A549 (cell line): ENCODE measurements around the gene SERINC5. TPM values are rescaled to one million over a fixed set of nuclear protein-coding genes. Genes with fewer than 3 reads are reported as not detected.

Experiments used
- ATAC-seq, 2 experiments: fragments of 200-7000 bp in 1 of 2; fragments of >200 bp in 1 of 2; cut with Nextera tagmentation in 1 of 2; cut with Tn5 transposase in 1 of 2; 3 replicates each; pipeline versions ENCODE4 v1.8.0 to v1.9.1; 2018 to 2020; ENCODE audit warnings: mild to moderate bottlenecking in 1 of 2, moderate library complexity in 1 of 2
- CTCF ChIA-PET: fragments of 300-600 bp; sonication (Branson Sonifier 250); formaldehyde crosslinking; extraction: SDS; loops from one replicate; lab custom pipeline; 2021; ENCODE audit warnings: antibody characterized with exemption, inconsistent platforms; lab: Yijun Ruan, JAX
- POLR2A ChIA-PET: fragments of 350-600 bp; formaldehyde crosslinking; extraction: SDS; loops from one replicate; lab custom pipeline; 2021; ENCODE audit warnings: antibody characterized with exemption, inconsistent platforms; lab: Yijun Ruan, JAX
- DNase-seq, 2 experiments: peaks; one replicate each; pipeline versions ENCODE4 v3.0.0 to v3.0.0-alpha.2; 2011 to 2016; ENCODE audit warnings: low read depth in 1 of 2, low spot score in 1 of 2
- FAIRE-seq: peaks from 2 replicates; lab custom pipeline; 2011; peaks lifted over from hg19 to GRCh38; lab: Jason Lieb, UNC
- H3K27ac ChIP-seq, 2 experiments: fragments of >200 bp; sonication (Bioruptor Twin); formaldehyde crosslinking; 3 replicates each; pipeline ENCODE4 v1.5.1; 2016 to 2017
- H3K4me1 ChIP-seq: fragments of >200 bp; sonication (Bioruptor Twin); formaldehyde crosslinking; 3 replicates; pipeline ENCODE4 v1.6.1; 2016
- H3K4me2 ChIP-seq: fragments of >200 bp; sonication (Bioruptor Twin); formaldehyde crosslinking; 3 replicates; pipeline ENCODE4 v1.6.1; 2016
- H3K4me3 ChIP-seq: fragments of >200 bp; sonication (Bioruptor Twin); formaldehyde crosslinking; 3 replicates; pipeline ENCODE4 v1.5.1; 2016
- H3K9me3 ChIP-seq: fragments of >200 bp; sonication (Bioruptor Twin); formaldehyde crosslinking; 3 replicates; pipeline ENCODE4 v1.6.1; 2016
- CEBPB ChIP-seq, 2 experiments: fragments of >200 bp in 1 of 2; sonication (Bioruptor Twin) in 1 of 2; formaldehyde crosslinking in 1 of 2; IDR thresholded peaks; 2 replicates each; pipeline ENCODE4 v1.6.1; 2012 to 2016
- CHD4 ChIP-seq: fragments of 200-600 bp; sonication (generic); IDR thresholded peaks from 2 replicates; pipeline ENCODE4 v1.6.1; 2016; ENCODE audit warnings: antibody characterized with exemption, mild to moderate bottlenecking, borderline replicate concordance
- ELK1 ChIP-seq: fragments of 150-350 bp; IDR thresholded peaks from 2 replicates; pipeline ENCODE4 v1.6.1; 2014; ENCODE audit warnings: low read depth, mild to moderate bottlenecking, low read length
- EP300 ChIP-seq, 2 experiments: fragments of >200 bp; sonication (Bioruptor Twin); formaldehyde crosslinking; IDR thresholded peaks; 2 replicates in 1 of 2; 3 replicates in 1 of 2; pipeline ENCODE4 v1.6.1; 2016 to 2017
- ESRRA ChIP-seq: fragments of 150-350 bp; IDR thresholded peaks from 2 replicates; pipeline ENCODE4 v1.6.1; 2014; ENCODE audit warnings: mild to moderate bottlenecking, low read length, borderline replicate concordance
- FOXS1 ChIP-seq: fragments of 250-450 bp; sonication (Bioruptor Pico); IDR thresholded peaks from 2 replicates; pipeline ENCODE4 v1.5.0; 2020; ENCODE audit warnings: mild to moderate bottlenecking, moderate library complexity
- GATA3 ChIP-seq: IDR thresholded peaks from 2 replicates; pipeline ENCODE4 v1.6.1; 2012; ENCODE audit warnings: borderline replicate concordance
- HEYL ChIP-seq: fragments of 250-450 bp; sonication (Bioruptor Pico); IDR thresholded peaks from 2 replicates; pipeline ENCODE4 v1.8.0; 2021; ENCODE audit warnings: mild to moderate bottlenecking, moderate library complexity
- HOXB13 ChIP-seq: fragments of 250-450 bp; sonication (Bioruptor Pico); IDR thresholded peaks from 2 replicates; pipeline ENCODE4 v1.5.0; 2020; ENCODE audit warnings: low read depth, mild to moderate bottlenecking, moderate library complexity
- KDM1A ChIP-seq: fragments of 200-600 bp; sonication (generic); IDR thresholded peaks from 2 replicates; pipeline ENCODE4 v1.6.1; 2016; ENCODE audit warnings: low read depth, mild to moderate bottlenecking
- NR3C1 ChIP-seq: fragments of >200 bp; sonication (Bioruptor Twin); formaldehyde crosslinking; IDR thresholded peaks from 3 replicates; pipeline ENCODE4 v1.6.1; 2017
- PBX3 ChIP-seq: IDR thresholded peaks from 2 replicates; pipeline ENCODE4 v1.6.1; 2012
- RAD21 ChIP-seq, 2 experiments: fragments of >200 bp in 1 of 2; sonication (Bioruptor Twin) in 1 of 2; formaldehyde crosslinking in 1 of 2; IDR thresholded peaks in 1 of 2; conservative IDR thresholded peaks in 1 of 2; 2 replicates in 1 of 2; 3 replicates in 1 of 2; pipeline ENCODE4 v1.6.1; 2012 to 2018; ENCODE audit warnings: inconsistent platforms in 1 of 2
- RNF2 ChIP-seq: fragments of 200-600 bp; sonication (generic); IDR thresholded peaks from 2 replicates; pipeline ENCODE4 v1.6.1; 2016; ENCODE audit warnings: low read depth, mild to moderate bottlenecking, antibody characterized with exemption, moderate library complexity, borderline replicate concordance
- SMC3 ChIP-seq: fragments of >200 bp; sonication (Bioruptor Twin); formaldehyde crosslinking; IDR thresholded peaks from 3 replicates; pipeline ENCODE4 v1.6.1; 2018; ENCODE audit warnings: inconsistent platforms
- SREBF2 ChIP-seq: fragments of 450-650 bp; IDR thresholded peaks from 2 replicates; pipeline ENCODE4 v1.6.1; 2014; ENCODE audit warnings: mild to moderate bottlenecking, moderate library complexity
- TP53 ChIP-seq: fragments of 250-450 bp; sonication (Bioruptor Pico); IDR thresholded peaks from 2 replicates; pipeline ENCODE4 v1.5.0; 2021; ENCODE audit warnings: mild to moderate bottlenecking, moderate library complexity
- USF2 ChIP-seq: fragments of 450-650 bp; IDR thresholded peaks from 2 replicates; pipeline ENCODE4 v1.6.1; 2014; ENCODE audit warnings: antibody characterized with exemption
- ZC3H11A ChIP-seq: fragments of 450-650 bp; IDR thresholded peaks from 2 replicates; pipeline ENCODE4 v1.6.1; 2014; ENCODE audit warnings: antibody characterized with exemption, mild to moderate bottlenecking
- WGBS: methylation state at CpG from one replicate; pipeline ENCODE4 v1.1.6; 2017; ENCODE audit errors: missing lambda C conversion rate; 5-methylcytosine and 5-hydroxymethylcytosine counted together
- polyA plus RNA-seq, 4 experiments: library from polyadenylated mRNA; depleted of rRNA in 3 of 4; stranded (reverse); fragments of >200 nt; fragmentation: RNase III in 1 of 4; extraction: RNeasy Plus Mini Kit Qiagen cat#74134 plus additional on column Dnase treatment in 1 of 4; gene quantifications; 2 replicates in 3 of 4; 3 replicates in 1 of 4; pipeline ENCODE4 v1.2.3, GENCODE V29; 2011 to 2017
- TF ChIP-seq, protein P1 (sequence below): fragments of >200 bp; sonication (Bioruptor Twin); formaldehyde crosslinking; IDR thresholded peaks from 3 replicates; pipeline ENCODE4 v1.6.1; 2016

Gene SERINC5
- polyA plus RNA-seq, 2 of the 4 experiments (the other 2 are of a cell fraction): 7.0 to 13.4 TPM

DNA sequence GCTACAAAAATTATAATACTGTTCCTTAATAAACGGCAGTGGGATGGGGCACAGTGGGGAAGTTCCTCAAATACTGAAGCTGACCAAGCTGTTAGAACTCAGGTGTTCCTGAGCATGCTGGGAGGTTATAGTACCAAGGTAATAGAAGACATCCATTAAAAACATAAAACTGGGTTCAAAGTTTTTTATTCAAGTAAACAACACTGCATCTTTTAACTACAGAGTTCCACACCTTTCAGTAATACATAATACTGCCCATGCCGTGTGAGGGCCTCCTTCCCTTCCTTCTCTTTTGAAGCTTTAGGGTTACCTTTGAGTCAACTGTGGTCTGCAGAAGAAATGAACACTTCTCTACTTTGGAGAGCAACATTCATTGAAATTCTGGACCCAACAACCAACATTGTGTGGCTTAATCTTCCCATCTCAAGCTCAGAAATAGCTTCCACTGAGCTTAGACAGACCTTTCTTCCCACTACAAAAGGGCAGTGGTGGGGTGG lies 43.6 kb downstream of the SERINC5 start (continued):
- TF ChIP-seq GATA3 (no peak), PBX3 (no peak)

DNA sequence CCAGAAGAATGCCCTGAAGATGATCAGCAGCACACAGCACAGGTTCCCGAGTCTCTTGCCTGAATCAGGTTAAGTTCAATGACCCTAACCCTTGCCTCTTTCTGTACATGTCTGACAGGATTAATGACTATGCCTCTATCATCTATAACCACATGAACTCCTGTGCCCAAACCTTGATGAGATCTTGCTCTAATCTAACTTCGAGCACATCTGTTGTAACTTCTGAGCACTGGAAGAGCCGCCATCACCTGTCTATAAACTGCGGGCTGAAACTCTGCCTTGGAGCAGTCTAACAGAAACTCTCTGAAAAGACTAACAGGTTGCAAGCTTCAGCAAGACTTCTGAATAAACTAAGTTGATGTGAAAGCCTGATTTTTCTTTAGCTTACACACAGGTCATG lies 44.5 kb downstream of the SERINC5 start:
- POLR2A ChIA-PET: no interaction called here
- no peak for ATAC-seq
- Histone ChIP-seq H3K27ac (no peak overlapping the region), H3K4me2 (no peak overlapping the region), H3K4me1 (no peaks in the 10 kb centered on the region), H3K9me3 (no peaks in the 10 kb centered on the region)
- WGBS: 72% methylated on average over 4 of the region's 4 CpGs
- FAIRE-seq: no peak
- CTCF ChIA-PET: interaction anchor here (0.8 kb wide), 1 partner anchor 9 kb away, joined by 3 read pairs; no protein-coding TSS in a partner anchor
- TF ChIP-seq HEYL (CRISPR knock-in tag): no peak
- TF ChIP-seq, protein P1, sequence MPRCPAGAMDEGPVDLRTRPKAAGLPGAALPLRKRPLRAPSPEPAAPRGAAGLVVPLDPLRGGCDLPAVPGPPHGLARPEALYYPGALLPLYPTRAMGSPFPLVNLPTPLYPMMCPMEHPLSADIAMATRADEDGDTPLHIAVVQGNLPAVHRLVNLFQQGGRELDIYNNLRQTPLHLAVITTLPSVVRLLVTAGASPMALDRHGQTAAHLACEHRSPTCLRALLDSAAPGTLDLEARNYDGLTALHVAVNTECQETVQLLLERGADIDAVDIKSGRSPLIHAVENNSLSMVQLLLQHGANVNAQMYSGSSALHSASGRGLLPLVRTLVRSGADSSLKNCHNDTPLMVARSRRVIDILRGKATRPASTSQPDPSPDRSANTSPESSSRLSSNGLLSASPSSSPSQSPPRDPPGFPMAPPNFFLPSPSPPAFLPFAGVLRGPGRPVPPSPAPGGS: no peak
- TF ChIP-seq USF2: no peak
- no peak for TF ChIP-seq ESRRA
- TF ChIP-seq, all 56 proteins: peak for 0
- no peak overlapping the region for H3K4me3 ChIP-seq
- no peak for DNase-seq

GRCh38 chr5:80210014-80210413 lies 45.8 kb downstream of the SERINC5 start:
- no peak for ATAC-seq
- H3K4me3 ChIP-seq: no peak overlapping the region
- no peak for FAIRE-seq
- no peak for DNase-seq
- H3K9me3 ChIP-seq: no peaks in the 10 kb centered on the region
- TF ChIP-seq ESRRA: no peak
- TF ChIP-seq KDM1A: no peak
- no peak for TF ChIP-seq HOXB13 (CRISPR knock-in tag)
- H3K27ac ChIP-seq: no peak overlapping the region
- 92% methylated on average over 6 of the region's 6 CpGs for WGBS
- no peak overlapping the region for H3K4me2 ChIP-seq
- CTCF ChIA-PET: interaction anchor here (1.3 kb wide), 1 partner anchor 9 kb away, joined by 3 read pairs; no protein-coding TSS in a partner anchor
- POLR2A ChIA-PET: no interaction called here
- no peaks in the 10 kb centered on the region for H3K4me1 ChIP-seq

GRCh38 chr5:80208381-80208780 lies 47.5 kb downstream of the SERINC5 start:
- CTCF ChIA-PET: interaction anchor here (0.6 kb wide), 1 partner anchor 36 kb away, joined by 4 read pairs; no protein-coding TSS in a partner anchor
- Histone ChIP-seq H3K27ac (no peak overlapping the region), H3K9me3 (no peaks in the 10 kb centered on the region)
- DNase-seq: no peak
- TF ChIP-seq NR3C1 (no peak), SMC3 (no peak), SREBF2 (no peak), CHD4 (no peak), ELK1 (no peak), ZC3H11A (no peak), RNF2 (no peak), PBX3 (no peak), EP300 (IDR thresholded peaks at IDR 0.05) (no peak), KDM1A (no peak), CEBPB (IDR thresholded peaks at IDR 0.05) (no peak), FOXS1 (no peak), RAD21 (conservative IDR thresholded peaks at IDR 0.05 in 1 of 2, IDR thresholded peaks at IDR 0.05 in 1 of 2) (no peak), TP53 (CRISPR knock-in tag) (no peak)
- TF ChIP-seq, all 56 proteins: peak for 0
- ATAC-seq: no peak
- H3K4me2 ChIP-seq: no peak overlapping the region
- 71% methylated on average over 4 of the region's 4 CpGs for WGBS
- no peaks in the 10 kb centered on the region for H3K4me1 ChIP-seq
- H3K4me3 ChIP-seq: no peak overlapping the region
- POLR2A ChIA-PET: no interaction called here
- FAIRE-seq: no peak
